H1 (cell line): ENCODE measurements around the gene MUC7. TPM values are rescaled to one million over a fixed set of nuclear protein-coding genes. Genes with fewer than 3 reads are reported as not detected.

Experiments used
- CTCF ChIA-PET: fragments of 300-600 bp; sonication (Branson Sonifier 250); formaldehyde crosslinking; loops from one replicate; lab custom pipeline; 2021; ENCODE audit not compliant: partially characterized antibody; lab: Charles Lee
- POLR2A ChIA-PET: fragments of 300-600 bp; sonication (Branson Sonifier 250); formaldehyde crosslinking; loops from one replicate; lab custom pipeline; 2021; ENCODE audit warnings: inconsistent platforms; ENCODE audit not compliant: partially characterized antibody; lab: Charles Lee
- DNase-seq, 2 experiments: peaks; one replicate each; pipeline versions ENCODE4 v3.0.0 to v3.0.0-alpha.2; 2010 to 2022; ENCODE audit warnings: low spot score in 2 of 2, low read depth in 1 of 2, mixed read lengths in 1 of 2
- FAIRE-seq: peaks from 2 replicates; lab custom pipeline; 2011; peaks lifted over from hg19 to GRCh38; lab: Jason Lieb, UNC
- H2AFZ ChIP-seq: 2 replicates; pipeline ENCODE4 v1.8.1; 2012; ENCODE audit warnings: low read length, inconsistent platforms
- H2AK5ac ChIP-seq: 2 replicates; pipeline ENCODE4 v1.6.1; 2013; ENCODE audit warnings: low read depth, low read length
- H2BK120ac ChIP-seq: replicated peaks from 2 replicates; pipeline ENCODE3; 2013; ENCODE audit warnings: low read depth, low read length, inconsistent platforms
- H2BK12ac ChIP-seq: 2 replicates; pipeline ENCODE4 v1.6.1; 2013; ENCODE audit warnings: low read depth, low read length
- H2BK15ac ChIP-seq: 2 replicates; pipeline ENCODE4 v1.6.1; 2013; ENCODE audit warnings: low read length
- H2BK20ac ChIP-seq: 2 replicates; pipeline ENCODE4 v1.6.1; 2013; ENCODE audit warnings: low read length
- H2BK5ac ChIP-seq: 2 replicates; pipeline ENCODE4 v1.6.1; 2013; ENCODE audit warnings: low read depth, low read length
- H3K14ac ChIP-seq: 2 replicates; pipeline ENCODE4 v1.6.1; 2013; ENCODE audit warnings: inconsistent platforms; ENCODE audit not compliant: insufficient read length
- H3K18ac ChIP-seq: 2 replicates; pipeline ENCODE4 v1.6.1; 2013; ENCODE audit warnings: low read length; ENCODE audit errors: extremely low read depth
- H3K23ac ChIP-seq: 2 replicates; pipeline ENCODE4 v1.6.1; 2013; ENCODE audit warnings: inconsistent platforms; ENCODE audit not compliant: insufficient read length
- H3K23me2 ChIP-seq: 2 replicates; pipeline ENCODE4 v1.6.1; 2013; ENCODE audit warnings: low read depth, low read length
- H3K27ac ChIP-seq: 2 replicates; pipeline ENCODE4 v1.6.1; 2011; ENCODE audit warnings: low read depth, low read length, inconsistent platforms
- H3K27me3 ChIP-seq, 4 experiments: replicated peaks in 1 of 4; 1 replicate in 1 of 4; 2 replicates in 3 of 4; pipeline versions ENCODE4 v1.6.1 to v1.8.1; 2011 to 2013; ENCODE audit warnings: low read length in 3 of 4, mild to moderate bottlenecking in 3 of 4, inconsistent platforms in 2 of 4, mixed read lengths in 2 of 4, moderate library complexity in 1 of 4; ENCODE audit not compliant: control insufficient read depth in 3 of 4, insufficient read depth in 3 of 4; ENCODE audit errors: extremely low read depth in 1 of 4
- H3K36me3 ChIP-seq, 4 experiments: 2 replicates each; pipeline versions ENCODE4 v1.6.1 to v1.8.1; 2011 to 2013; ENCODE audit warnings: mild to moderate bottlenecking in 4 of 4, low read length in 3 of 4, moderate library complexity in 2 of 4, control low read depth in 1 of 4, inconsistent platforms in 1 of 4; ENCODE audit not compliant: insufficient read depth in 4 of 4, control insufficient read depth in 2 of 4
- H3K4ac ChIP-seq: replicated peaks from 2 replicates; pipeline ENCODE3; 2013; ENCODE audit warnings: low read length, low read depth, mixed read lengths, inconsistent platforms; ENCODE audit not compliant: insufficient read length
- H3K4me1 ChIP-seq, 4 experiments: replicated peaks in 1 of 4; 1 replicate in 1 of 4; 2 replicates in 3 of 4; pipeline versions ENCODE4 v1.6.1 to v1.8.1; 2011 to 2013; ENCODE audit warnings: low read length in 3 of 4, inconsistent platforms in 2 of 4, mixed read lengths in 1 of 4; ENCODE audit not compliant: insufficient read depth in 4 of 4, control insufficient read depth in 3 of 4
- H3K4me2 ChIP-seq, 2 experiments: 2 replicates each; pipeline versions ENCODE4 v1.6.1 to v1.8.1; 2011 to 2013; ENCODE audit warnings: low read depth in 2 of 2, low read length in 2 of 2, control low read depth in 1 of 2, inconsistent platforms in 1 of 2, mild to moderate bottlenecking in 1 of 2; ENCODE audit not compliant: insufficient read depth in 1 of 2
- H3K4me3 ChIP-seq, 4 experiments: fragments of 200-600, 300-600 bp in 1 of 4; sonication (generic), shearing (Covaris generic), sonication (Bioruptor Twin) in 1 of 4; 2 replicates each; pipeline versions ENCODE4 v1.5.1 to v1.8.1; 2011 to 2016; ENCODE audit warnings: low read length in 4 of 4, low read depth in 3 of 4, control low read depth in 2 of 4, inconsistent platforms in 2 of 4, mild to moderate bottlenecking in 2 of 4, mixed read lengths in 1 of 4, moderate library complexity in 1 of 4; ENCODE audit not compliant: insufficient read depth in 2 of 4; ENCODE audit errors: extremely low read depth in 1 of 4
- H3K56ac ChIP-seq: replicated peaks from 2 replicates; pipeline ENCODE3; 2013; ENCODE audit warnings: low read depth, mild to moderate bottlenecking, mixed read lengths, low read length, inconsistent platforms; ENCODE audit not compliant: insufficient read length
- H3K79me1 ChIP-seq: 2 replicates; pipeline ENCODE4 v1.6.1; 2013; ENCODE audit warnings: low read depth, low read length, control low read depth
- H3K79me2 ChIP-seq, 2 experiments: 2 replicates each; pipeline versions ENCODE4 v1.6.1 to v1.8.1; 2012 to 2013; ENCODE audit warnings: low read length in 2 of 2, mild to moderate bottlenecking in 2 of 2, inconsistent platforms in 1 of 2; ENCODE audit not compliant: insufficient read depth in 2 of 2, control insufficient read depth in 1 of 2
- H3K9ac ChIP-seq, 4 experiments: replicated peaks in 1 of 4; 1 replicate in 1 of 4; 2 replicates in 3 of 4; pipeline versions ENCODE4 v1.6.1 to v1.8.1; 2011 to 2013; ENCODE audit warnings: low read depth in 3 of 4, low read length in 3 of 4, control low read depth in 2 of 4, mild to moderate bottlenecking in 2 of 4, moderate library complexity in 2 of 4, inconsistent platforms in 1 of 4; ENCODE audit errors: extremely low read depth in 1 of 4
- H3K9me3 ChIP-seq, 2 experiments: 2 replicates each; pipeline versions ENCODE4 v1.6.1 to v1.8.1; 2012 to 2013; ENCODE audit warnings: mild to moderate bottlenecking in 2 of 2, moderate library complexity in 2 of 2, control low read depth in 1 of 2, inconsistent platforms in 1 of 2, low read depth in 1 of 2, low read length in 1 of 2, mixed read lengths in 1 of 2; ENCODE audit not compliant: insufficient read depth in 2 of 2
- H4K20me1 ChIP-seq, 2 experiments: replicated peaks in 1 of 2; 2 replicates each; pipeline versions ENCODE3 to v1.8.1; 2011 to 2013; ENCODE audit warnings: inconsistent platforms in 2 of 2, low read length in 2 of 2, mild to moderate bottlenecking in 1 of 2; ENCODE audit not compliant: insufficient read depth in 2 of 2, control insufficient read depth in 1 of 2
- H4K5ac ChIP-seq: 2 replicates; pipeline ENCODE4 v1.6.1; 2013; ENCODE audit warnings: low read length, low read depth, mixed read lengths, inconsistent platforms; ENCODE audit not compliant: insufficient read length
- H4K8ac ChIP-seq: 2 replicates; pipeline ENCODE4 v1.8.0; 2013; ENCODE audit warnings: mild to moderate bottlenecking, moderate library complexity, low read length, inconsistent platforms; ENCODE audit not compliant: insufficient read depth; ENCODE audit errors: extremely low read depth
- H4K91ac ChIP-seq: replicated peaks from 2 replicates; pipeline ENCODE3; 2013; ENCODE audit warnings: low read length, mixed read lengths, inconsistent platforms; ENCODE audit not compliant: insufficient read length
- CTBP2 ChIP-seq: IDR thresholded peaks from 2 replicates; pipeline ENCODE4 v1.7.0; 2011; ENCODE audit warnings: borderline replicate concordance, mild to moderate bottlenecking, moderate library complexity, mixed read lengths, low read length; ENCODE audit not compliant: insufficient read depth, insufficient read length
- EP300 ChIP-seq, 2 experiments: IDR thresholded peaks; 1 replicate in 1 of 2; 2 replicates in 1 of 2; pipeline ENCODE4 v1.6.1; 2011 to 2012; ENCODE audit warnings: low read depth in 2 of 2, low read length in 2 of 2, mild to moderate bottlenecking in 2 of 2, borderline replicate concordance in 1 of 2, inconsistent platforms in 1 of 2, moderate library complexity in 1 of 2
- JUN ChIP-seq: IDR thresholded peaks from 2 replicates; pipeline ENCODE4 v1.6.1; 2011; ENCODE audit warnings: low read depth, mild to moderate bottlenecking, improper control_type of control experiment, low read length
- POLR2A ChIP-seq, 2 experiments: IDR thresholded peaks; 1 replicate in 1 of 2; 2 replicates in 1 of 2; pipeline ENCODE4 v1.6.1; 2011; ENCODE audit warnings: low read depth in 2 of 2, low read length in 2 of 2, mild to moderate bottlenecking in 2 of 2; ENCODE audit errors: control extremely low read depth in 1 of 2
- POLR2AphosphoS5 ChIP-seq: IDR thresholded peaks from 2 replicates; pipeline ENCODE4 v1.6.1; 2011; ENCODE audit warnings: low read depth, low read length
- RXRA ChIP-seq: IDR thresholded peaks from 2 replicates; pipeline ENCODE4 v1.6.1; 2011; ENCODE audit warnings: low read depth, mild to moderate bottlenecking, low read length, moderate library complexity; ENCODE audit not compliant: insufficient read depth
- SP2 ChIP-seq: IDR thresholded peaks from 2 replicates; pipeline ENCODE4 v1.6.1; 2012; ENCODE audit warnings: mild to moderate bottlenecking, low read length, inconsistent platforms
- ZNF274 ChIP-seq: IDR thresholded peaks from 2 replicates; pipeline ENCODE4 v1.7.0; 2012; ENCODE audit warnings: low read length, borderline replicate concordance; ENCODE audit errors: extremely low read depth
- WGBS, 2 experiments: shearing (Covaris generic) in 1 of 2; methylation state at CpG; one replicate each; pipeline versions ENCODE4 v1.1.6 to v1.1.7; 2013 to 2015; ENCODE audit warnings: low lambda C conversion rate in 2 of 2, mixed read lengths in 2 of 2, inconsistent platforms in 1 of 2, low coverage in 1 of 2, missing lambda C conversion rate in 1 of 2; ENCODE audit not compliant: insufficient replicate concordance in 2 of 2, insufficient coverage in 1 of 2, insufficient read length in 1 of 2; ENCODE audit errors: extremely low coverage in 1 of 2, missing lambda C conversion rate in 1 of 2; 5-methylcytosine and 5-hydroxymethylcytosine counted together
- polyA plus RNA-seq, 7 experiments: library from polyadenylated mRNA; depleted of rRNA in 3 of 7; stranded (reverse) in 5 of 7; unstranded in 2 of 7; fragments of >200 nt in 5 of 7; fragments of 200-250 nt in 2 of 7; gene quantifications; 1 replicate in 5 of 7; 2 replicates in 1 of 7; 4 replicates in 1 of 7; pipeline versions ENCODE4 v1.2.1 to v1.2.3, GENCODE V29; 2011 to 2013; ENCODE audit warnings: missing spikeins in 2 of 7, mixed read lengths in 2 of 7
- total RNA-seq: library from RNA; stranded (reverse); fragmentation: NEBNext Ultra II Directional; extraction: Animal tissue kit (Norgen Biotek cat#: 25700); gene quantifications from 2 replicates; pipeline ENCODE4 v1.2.1, GENCODE V29; 2021
- TF ChIP-seq, protein P1 (sequence below), 3 experiments: IDR thresholded peaks; 1 replicate in 2 of 3; 2 replicates in 1 of 3; pipeline versions ENCODE4 v1.5.1 to v1.6.1; 2011; ENCODE audit warnings: low read length in 3 of 3, mild to moderate bottlenecking in 3 of 3, inconsistent platforms in 2 of 3, low read depth in 1 of 3, moderate library complexity in 1 of 3; ENCODE audit not compliant: insufficient read depth in 1 of 3; ENCODE audit errors: control extremely low read depth in 1 of 3
- TF ChIP-seq, protein P2 (sequence below): IDR thresholded peaks from 2 replicates; pipeline ENCODE4 v1.6.1; 2012; ENCODE audit warnings: inconsistent platforms

Gene MUC7
- total and polyA plus RNA-seq, 2 of the 8 experiments (the other 6 are each of a cell fraction or from before 2014, with no cell fraction given) = not detected

DNA sequence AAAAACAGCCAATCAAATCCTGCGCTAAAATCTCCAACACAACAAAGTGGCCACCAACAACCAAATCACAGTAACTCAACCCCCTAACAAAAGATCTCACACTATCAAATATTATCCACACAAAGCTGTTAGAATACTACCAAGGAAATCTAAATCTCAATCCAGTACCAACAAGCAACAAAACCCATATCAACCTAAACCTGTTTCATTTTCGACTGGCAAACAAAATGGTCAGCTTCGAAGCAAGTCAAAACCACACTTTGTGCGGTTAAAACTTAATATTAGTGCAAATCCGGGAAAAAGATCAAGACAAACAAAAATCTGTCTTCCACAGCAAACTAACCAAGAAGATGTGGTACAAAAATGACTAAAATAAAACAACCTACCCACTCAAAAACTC is 28.7 kb upstream of the MUC7 start:
- Histone ChIP-seq H3K79me2 (no peaks in the 10 kb centered on the region), H2AK5ac (no peak overlapping the region), H3K14ac (no peak overlapping the region), H3K23me2 (no peaks in the 10 kb centered on the region; the same call in 1 of the 2 replicates), H3K4ac (no peak overlapping the region), H3K4me2 (no peak overlapping the region), H3K9me3 (no peaks in the 10 kb centered on the region), H3K23ac (no peak overlapping the region), H3K79me1 (no peaks in the 10 kb centered on the region), H2BK120ac (no peak overlapping the region), H4K91ac (no peak overlapping the region), H3K4me1 (no peaks in the 10 kb centered on the region), H3K18ac (no peak overlapping the region), H2BK12ac (no peak overlapping the region), H3K4me3 (no peak overlapping the region), H3K27ac (no peak overlapping the region), H2AFZ (no peak overlapping the region), H2BK5ac (no peak overlapping the region), H4K20me1 (no peaks in the 10 kb centered on the region), H4K8ac (no peak overlapping the region), H2BK20ac (no peak overlapping the region), H3K9ac (no peak overlapping the region), H3K56ac (no peak overlapping the region), H2BK15ac (no peak overlapping the region), H3K36me3 (no peaks in the 10 kb centered on the region), H3K27me3 (no peaks in the 10 kb centered on the region), H4K5ac (no peak overlapping the region)
- no peak for DNase-seq
- ChIA-PET POLR2A (no interaction called here), CTCF (interaction anchor here (0.6 kb wide), 1 partner anchor 13 kb away, joined by 3 read pairs; no protein-coding TSS in a partner anchor)
- no peak for FAIRE-seq
- 90% methylated on average over 5 of the region's 5 CpGs; no CpG with 5 or more reads in 1 of the 2 experiments for WGBS, 2 experiments
- TF ChIP-seq JUN = no peak
- no peak for TF ChIP-seq EP300 (IDR thresholded peaks at IDR 0.05; ENCODE audit: borderline replicate concordance in 1 of 2, low read depth in 2 of 2, low read length in 2 of 2)
- no peak for TF ChIP-seq RXRA
- TF ChIP-seq POLR2AphosphoS5 = no peak
- no peak for TF ChIP-seq ZNF274
- no peak for TF ChIP-seq POLR2A (IDR thresholded peaks at IDR 0.05; ENCODE audit: control extremely low read depth in 1 of 2, low read depth in 2 of 2, low read length in 2 of 2)
- no peak for TF ChIP-seq CTBP2
- TF ChIP-seq SP2 = no peak
- TF ChIP-seq, protein P1, sequence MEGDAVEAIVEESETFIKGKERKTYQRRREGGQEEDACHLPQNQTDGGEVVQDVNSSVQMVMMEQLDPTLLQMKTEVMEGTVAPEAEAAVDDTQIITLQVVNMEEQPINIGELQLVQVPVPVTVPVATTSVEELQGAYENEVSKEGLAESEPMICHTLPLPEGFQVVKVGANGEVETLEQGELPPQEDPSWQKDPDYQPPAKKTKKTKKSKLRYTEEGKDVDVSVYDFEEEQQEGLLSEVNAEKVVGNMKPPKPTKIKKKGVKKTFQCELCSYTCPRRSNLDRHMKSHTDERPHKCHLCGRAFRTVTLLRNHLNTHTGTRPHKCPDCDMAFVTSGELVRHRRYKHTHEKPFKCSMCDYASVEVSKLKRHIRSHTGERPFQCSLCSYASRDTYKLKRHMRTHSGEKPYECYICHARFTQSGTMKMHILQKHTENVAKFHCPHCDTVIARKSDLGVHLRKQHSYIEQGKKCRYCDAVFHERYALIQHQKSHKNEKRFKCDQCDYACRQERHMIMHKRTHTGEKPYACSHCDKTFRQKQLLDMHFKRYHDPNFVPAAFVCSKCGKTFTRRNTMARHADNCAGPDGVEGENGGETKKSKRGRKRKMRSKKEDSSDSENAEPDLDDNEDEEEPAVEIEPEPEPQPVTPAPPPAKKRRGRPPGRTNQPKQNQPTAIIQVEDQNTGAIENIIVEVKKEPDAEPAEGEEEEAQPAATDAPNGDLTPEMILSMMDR (IDR thresholded peaks at IDR 0.05; ENCODE audit: control extremely low read depth in 1 of 3, insufficient read depth in 1 of 3, low read depth in 1 of 3, low read length in 3 of 3) = no peak
- TF ChIP-seq, protein P2, sequence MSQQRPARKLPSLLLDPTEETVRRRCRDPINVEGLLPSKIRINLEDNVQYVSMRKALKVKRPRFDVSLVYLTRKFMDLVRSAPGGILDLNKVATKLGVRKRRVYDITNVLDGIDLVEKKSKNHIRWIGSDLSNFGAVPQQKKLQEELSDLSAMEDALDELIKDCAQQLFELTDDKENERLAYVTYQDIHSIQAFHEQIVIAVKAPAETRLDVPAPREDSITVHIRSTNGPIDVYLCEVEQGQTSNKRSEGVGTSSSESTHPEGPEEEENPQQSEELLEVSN = no peak
